A549 (cell line): ENCODE results near the gene KCNH8.

Experiments used
- CTCF ChIP-seq: fragments of >200 bp; sonication (Bioruptor Twin); formaldehyde crosslinking; IDR thresholded peaks from 3 replicates; pipeline ENCODE4 v1.5.1; 2016
- JUN ChIP-seq, 2 experiments: fragments of >200 bp; sonication (Bioruptor Twin); formaldehyde crosslinking; IDR thresholded peaks; 2 replicates in 1 of 2; 3 replicates in 1 of 2; pipeline ENCODE4 v1.6.1; 2016 to 2017
- NR3C1 ChIP-seq: fragments of >200 bp; sonication (Bioruptor Twin); formaldehyde crosslinking; IDR thresholded peaks from 3 replicates; pipeline ENCODE4 v1.6.1; 2017
- POLR2A ChIP-seq: IDR thresholded peaks from 2 replicates; pipeline ENCODE4 v1.6.1; 2012; ENCODE audit warnings: mild to moderate bottlenecking, low read length
- RAD21 ChIP-seq, 2 experiments: fragments of >200 bp in 1 of 2; sonication (Bioruptor Twin) in 1 of 2; formaldehyde crosslinking in 1 of 2; IDR thresholded peaks in 1 of 2; conservative IDR thresholded peaks in 1 of 2; 2 replicates in 1 of 2; 3 replicates in 1 of 2; pipeline ENCODE4 v1.6.1; 2012 to 2018; ENCODE audit warnings: inconsistent platforms in 1 of 2
- TFCP2L1 ChIP-seq: fragments of 250-450 bp; sonication (Bioruptor Pico); IDR thresholded peaks from 2 replicates; pipeline ENCODE4 v1.5.0; 2021; ENCODE audit warnings: mild to moderate bottlenecking

- TF ChIP-seq CTCF (no peak), POLR2A (no peak), NR3C1 (no peak), RAD21 (conservative IDR thresholded peaks at IDR 0.05 in 1 of 2, IDR thresholded peaks at IDR 0.05 in 1 of 2) (no peak), JUN (IDR thresholded peaks at IDR 0.05) (no peak), TFCP2L1 (CRISPR knock-in tag) (no peak)
Measured at GRCh38 chr3:19541284-19541683, 393.0 kb downstream of the KCNH8 start.
